GM19240 (cell line): Measurements from ENCODE around the gene C3orf18.
A peak's percentile ranks its signal among the peaks of the same experiment; 100 is the strongest.

Source experiments
- DNase-seq: peaks from one replicate; pipeline ENCODE4 v3.0.0; 2011; ENCODE audit warnings: low spot score; ENCODE audit not compliant: insufficient read length

The C3orf18 gene

DNA sequence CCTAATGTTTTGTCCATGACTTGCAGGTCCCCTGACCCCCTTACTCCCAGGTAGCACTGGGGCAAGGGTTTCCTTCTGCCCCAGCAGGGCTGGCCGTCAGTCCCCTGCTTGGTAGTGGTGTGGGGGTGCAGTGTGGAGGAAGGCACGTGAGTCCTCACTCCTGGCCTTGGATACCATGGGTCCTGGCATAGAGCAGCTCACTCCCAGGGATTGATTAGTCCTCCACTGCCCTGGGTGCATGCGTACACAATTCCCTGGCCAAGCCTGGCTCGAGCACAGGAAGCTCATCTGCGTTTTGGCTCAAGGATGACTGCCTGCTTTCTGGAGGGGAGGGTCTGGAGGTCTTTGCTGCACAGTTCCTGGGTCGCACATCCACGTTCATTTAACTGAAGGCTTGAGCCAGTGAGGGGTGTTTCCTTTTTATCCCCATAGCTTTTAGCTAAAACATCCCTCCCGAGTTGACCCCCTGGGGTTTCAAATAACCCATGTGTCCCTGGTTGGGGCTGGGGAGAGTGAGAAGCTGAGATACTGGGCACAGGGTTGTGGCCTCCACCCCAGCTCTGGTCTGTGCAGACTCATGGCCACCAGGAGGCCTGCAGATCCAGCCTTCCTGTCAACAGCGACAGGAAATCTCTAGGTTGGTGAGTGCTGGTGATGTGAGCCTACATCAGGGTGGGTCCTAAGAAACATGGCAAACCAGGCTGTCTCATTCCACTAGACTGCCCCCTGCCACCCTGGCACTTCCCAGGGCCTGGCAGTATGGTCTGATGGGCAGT, 13.3 kb upstream of the C3orf18 start:
- DNase-seq = no peak

DNA sequence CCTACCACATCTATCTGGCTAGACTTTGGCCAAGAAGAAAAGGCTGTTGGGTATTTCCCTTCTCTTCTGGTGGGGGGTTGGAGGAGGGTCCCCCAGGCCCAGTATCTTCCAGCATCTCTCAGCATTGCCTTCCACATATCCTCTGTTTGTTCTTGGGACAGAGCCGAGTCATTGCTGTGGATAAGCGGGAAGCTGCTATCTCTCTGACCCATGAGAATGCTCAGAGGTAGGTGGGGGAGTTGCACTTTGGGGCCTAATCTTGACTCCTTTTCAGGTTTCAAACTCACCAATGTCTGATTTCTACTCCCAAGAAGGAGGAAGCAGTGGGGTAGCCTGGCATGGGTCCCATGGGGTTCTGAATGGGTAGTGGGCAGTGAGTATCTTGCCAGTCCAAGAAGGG, 9.8 kb upstream of the C3orf18 start:
- DNase-seq = no peak

DNA sequence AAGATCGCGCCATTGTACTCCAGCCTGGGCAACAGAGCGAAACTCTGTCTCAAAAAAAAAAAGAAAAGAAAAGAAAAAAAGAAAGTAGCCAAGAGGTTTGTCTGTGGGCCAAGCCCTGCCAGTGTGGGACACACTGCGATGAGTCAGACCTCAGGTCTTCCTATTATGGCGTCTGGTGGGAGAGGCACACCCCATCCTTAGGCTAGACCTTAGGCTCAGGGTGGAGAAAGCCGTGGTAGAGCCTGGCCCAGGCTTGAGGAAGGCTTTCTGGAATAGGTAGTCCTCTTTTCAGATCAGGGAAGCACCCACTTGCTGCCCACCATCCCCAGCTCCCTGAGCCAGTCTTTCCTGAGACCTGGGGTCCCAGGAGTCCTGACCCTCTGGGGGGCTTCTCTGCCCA, 7.8 kb upstream of the C3orf18 start:
- DNase-seq = no peak

DNA sequence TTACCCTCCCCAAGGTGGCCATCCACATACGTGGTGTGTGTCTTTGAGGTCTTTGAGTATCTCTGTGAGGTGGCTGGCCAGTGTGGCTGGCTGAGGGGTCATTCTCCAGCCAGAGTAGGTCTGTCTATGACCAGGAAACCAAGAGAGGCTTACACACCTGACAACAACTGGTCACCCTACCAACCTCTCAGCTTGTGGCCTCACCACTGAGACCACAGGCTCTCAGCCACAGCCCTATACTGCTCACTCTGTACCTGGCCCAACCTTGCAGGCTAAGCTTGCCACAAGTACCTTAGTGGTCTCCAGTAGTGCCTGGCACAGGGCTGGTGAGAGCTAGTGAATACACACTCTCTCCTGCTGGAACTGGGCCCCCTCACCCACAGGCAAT, 6.9 kb upstream of the C3orf18 start:
- no peak for DNase-seq

DNA sequence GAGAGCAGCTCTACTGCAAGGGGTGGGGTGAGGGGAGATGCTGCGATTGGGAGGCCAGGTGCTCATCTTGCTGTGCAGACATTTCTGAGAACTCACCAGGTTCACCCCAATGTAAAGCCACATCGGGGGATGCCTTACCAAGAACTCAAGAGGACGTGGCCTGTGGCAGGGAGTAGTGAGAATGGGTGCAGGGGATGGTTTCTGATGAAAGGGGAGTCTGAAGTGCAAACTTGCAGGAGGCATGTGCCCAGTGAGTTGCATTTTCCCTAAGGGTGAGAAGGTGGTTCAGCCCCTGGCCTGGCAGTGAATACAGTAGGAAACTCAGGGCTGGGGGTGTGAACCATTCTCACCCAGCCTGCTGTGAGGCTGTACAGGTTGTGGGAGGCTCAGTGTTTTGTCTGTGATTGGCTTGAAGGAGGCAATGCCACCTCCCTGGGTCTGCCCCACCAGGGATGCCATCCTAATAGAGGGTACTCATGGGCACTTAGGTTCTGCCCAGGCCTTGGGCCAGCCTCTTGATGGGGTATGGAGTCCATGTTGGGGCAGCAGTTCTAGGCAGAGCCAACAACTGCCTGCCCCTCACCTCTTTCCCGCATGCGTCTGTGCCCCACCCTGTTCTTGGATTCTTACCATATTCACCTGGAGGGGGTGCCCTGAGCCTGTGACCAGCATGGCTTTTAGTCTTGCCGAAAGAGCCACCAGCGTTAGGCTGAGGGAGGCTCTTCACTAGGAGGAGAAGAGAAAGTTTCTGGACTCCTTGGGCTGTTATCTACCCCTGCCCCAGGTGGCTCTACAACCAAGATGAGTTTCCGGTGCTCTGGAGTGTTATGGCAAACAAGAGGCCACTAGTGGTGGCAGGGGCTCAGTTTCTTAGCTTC, 6.3 kb upstream of the C3orf18 start:
- DNase-seq = no peak

DNA sequence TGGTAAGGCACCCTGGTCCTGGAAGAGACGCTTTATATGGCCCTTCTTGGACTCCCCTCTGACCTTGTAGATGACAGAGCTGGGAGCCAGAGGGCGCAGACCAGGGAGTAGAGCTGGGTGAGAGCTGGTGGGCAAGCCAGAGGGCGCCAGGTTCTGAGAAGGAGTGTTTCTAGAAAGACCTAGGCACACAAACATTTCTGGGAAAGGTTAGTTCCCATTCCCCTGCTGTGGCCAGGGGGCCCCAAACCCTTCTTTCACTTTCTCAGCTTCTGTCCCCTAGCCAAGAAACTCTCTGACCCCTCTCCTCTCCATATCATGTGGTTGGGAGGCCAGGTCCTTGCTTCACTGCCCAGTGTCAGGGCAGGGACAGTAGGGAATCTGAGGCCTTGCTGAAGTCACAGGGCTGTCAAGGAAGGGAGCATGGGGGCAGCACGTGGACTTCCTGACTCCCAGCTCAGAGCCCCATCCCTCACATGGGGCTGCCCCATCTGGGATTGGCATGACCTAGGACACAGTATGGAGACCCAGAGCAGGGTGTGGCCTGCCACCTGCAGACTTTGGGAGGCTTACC, 5.3 kb upstream of the C3orf18 start:
- DNase-seq = no peak

DNA sequence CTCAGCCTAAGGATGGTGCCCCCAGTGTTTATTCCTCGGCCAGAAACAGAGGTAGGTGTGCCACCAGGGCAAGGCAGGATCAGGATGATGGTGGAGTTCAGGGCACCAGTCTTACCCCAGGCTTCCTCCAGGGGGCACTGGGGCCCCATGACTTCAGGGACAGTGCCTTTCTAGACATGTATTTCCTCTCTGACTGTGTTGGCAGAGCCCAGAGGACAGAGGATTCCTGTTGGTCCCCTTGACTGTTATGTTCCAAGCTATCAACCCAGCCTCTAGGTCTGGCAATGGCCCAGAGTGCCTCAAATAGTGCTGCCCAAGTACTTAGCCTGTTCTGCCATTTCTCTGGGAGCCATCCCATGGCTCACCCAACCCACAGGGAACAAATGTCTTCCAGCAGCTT, 4.6 kb upstream of the C3orf18 start:
- DNase-seq = peak; percentile 69

DNA sequence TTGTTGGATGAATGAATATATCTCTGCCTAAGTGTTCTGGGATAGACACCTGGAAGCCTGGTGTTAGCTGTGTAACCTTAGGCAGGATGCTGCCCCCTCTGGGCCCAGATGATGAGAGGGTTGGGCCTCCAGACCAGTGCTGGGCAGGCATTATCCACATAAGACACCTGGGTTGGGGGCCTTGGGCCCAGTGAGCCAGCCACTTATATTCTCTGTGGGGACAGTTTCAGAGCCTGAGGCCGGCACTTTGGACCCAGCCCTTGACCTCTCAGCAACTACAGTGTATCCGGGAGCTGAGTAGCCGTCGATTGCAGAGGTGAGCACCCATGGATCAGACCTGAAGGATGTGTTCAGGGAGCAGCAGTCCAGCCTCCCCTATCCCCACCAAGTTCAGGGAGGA, 3.9 kb upstream of the C3orf18 start:
- DNase-seq = no peak

DNA sequence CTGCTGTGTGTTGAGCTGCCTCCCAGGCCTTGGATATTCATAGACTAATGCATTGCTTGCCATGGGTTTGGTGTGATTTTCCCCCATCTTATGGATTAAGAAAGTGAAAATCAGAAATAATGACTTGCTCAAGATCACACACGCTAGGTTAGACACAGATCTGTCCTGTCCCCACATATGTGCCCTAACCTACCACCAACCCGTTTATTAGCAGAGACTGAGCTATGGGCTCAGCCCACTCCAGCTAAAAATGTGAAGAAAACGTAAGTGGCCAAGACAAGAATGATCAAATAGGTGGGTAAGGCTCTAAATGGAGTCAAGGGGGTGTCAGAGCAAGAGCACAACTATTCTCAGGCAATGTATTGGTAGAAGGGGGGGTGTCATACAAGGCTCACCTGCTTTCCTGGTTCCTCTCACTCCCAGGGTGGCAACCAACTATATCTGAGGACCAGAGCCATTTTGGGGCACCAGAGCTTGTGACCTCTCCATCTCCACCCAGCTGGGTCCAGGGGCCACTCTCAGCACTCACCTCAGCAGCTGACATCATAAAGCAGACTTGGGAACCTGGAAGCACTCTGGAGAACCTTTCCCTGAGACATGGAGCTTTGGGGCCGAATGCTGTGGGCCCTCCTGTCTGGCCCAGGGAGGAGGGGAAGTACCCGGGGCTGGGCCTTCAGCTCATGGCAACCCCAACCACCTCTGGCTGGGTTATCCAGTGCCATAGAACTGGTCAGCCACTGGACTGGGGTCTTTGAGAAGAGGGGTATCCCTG, 3.1 kb upstream of the C3orf18 start:
- DNase-seq = no peak

DNA sequence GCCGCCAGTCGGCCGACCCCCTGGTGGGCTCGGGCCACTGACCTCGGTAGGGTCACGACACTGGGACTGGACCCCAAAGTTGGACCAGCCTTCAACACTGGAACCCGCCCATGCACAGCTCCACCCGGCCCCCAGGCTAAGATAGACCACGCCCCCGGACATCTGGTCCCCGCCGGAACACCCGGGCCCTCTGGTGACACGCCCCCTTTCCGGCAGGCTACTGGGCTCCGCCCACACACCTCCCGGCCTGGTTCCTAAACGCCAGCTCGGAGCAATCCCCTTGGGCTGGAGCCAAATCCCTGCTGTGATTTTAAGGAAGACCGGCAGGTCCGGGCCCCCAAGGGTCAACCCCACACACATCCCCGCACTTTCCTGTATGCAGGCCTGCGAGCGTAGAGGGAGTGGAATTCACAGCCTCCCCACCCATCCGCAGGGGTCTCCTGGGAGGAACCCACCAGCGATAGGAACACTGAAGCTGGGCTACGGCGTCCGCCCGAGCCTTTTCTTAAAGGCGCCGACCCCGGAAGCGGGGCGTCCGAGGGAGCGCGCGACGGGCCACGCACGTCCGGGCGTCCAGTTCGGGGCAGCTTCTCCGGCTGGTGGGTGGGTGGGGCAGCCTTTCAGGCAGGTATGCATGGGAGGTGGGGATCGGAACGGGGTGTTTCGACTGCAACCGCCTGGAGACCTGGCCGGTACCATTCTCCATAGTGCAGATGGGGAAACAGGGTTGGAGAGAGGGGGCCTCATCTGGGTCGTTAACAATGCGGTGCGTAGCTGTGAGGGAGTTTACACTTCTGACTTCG, 1.6 kb upstream of the C3orf18 start, which contains the start of gene HEMK1:
Gene HEMK1 (plus strand): TSS at position 576 of the 803 bp plus-strand sequence. CDS start 1,583 bp downstream, outside the sequence.
- DNase-seq = peak; percentile 92

DNA sequence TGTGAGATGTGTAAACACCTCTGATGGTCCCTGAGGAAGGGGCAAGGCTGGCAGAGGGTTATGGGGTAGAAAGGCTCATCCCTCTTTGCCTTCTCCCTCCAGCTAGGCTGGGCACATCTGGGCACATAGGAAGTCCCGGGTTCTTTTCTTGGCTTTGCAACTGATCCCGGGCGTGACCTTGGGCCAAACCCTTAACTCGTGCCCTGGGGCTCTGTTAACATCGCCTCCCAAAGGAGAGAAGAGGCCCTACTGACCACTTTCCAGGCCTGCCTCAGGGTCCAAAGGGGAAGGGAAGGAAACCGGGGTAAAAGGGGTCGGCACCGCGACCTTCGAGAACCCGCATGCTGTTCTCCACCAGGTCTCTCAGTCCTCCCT, 549 bp downstream of the C3orf18 start:
- no peak for DNase-seq

DNA sequence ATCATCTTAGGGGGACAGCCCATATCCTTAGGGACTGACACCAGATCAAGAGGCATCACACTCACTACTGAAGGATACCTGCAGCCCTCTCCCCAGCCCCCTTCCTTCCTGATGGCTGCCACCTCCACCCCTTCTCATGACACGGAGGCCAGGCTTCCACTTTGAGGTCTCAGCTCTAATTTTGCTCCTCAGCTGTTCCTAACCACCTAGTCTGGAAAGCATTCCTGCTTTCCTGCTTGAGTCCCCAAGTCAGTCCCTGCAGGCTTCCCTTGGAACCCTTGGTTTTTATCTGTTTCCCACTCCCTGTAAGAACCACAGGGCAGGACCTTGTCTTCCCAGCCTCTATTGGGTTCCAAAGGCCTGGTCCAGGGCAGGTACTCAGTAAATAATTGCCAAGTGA, 3.2 kb downstream of the C3orf18 start:
- no peak for DNase-seq

DNA sequence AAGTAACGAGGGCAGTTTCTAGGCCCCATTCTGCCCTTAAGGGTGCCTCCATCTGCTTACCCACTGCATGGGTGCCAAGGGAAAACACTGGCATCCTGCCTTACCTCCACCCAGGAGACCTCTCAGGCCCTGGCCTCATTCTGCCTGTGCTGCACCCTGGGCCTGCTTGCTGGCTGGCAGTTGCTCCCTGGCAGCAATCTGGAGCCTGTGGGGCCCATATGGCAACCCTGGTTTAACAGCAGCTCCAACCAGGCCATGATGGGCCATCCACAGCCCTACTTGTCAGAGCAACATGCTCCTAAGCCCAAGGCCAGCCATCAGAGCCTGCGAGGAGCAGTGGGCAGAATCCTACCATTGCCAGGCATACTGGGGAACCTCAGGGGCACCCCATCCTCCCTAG, 3.7 kb downstream of the C3orf18 start:
- no peak for DNase-seq

DNA sequence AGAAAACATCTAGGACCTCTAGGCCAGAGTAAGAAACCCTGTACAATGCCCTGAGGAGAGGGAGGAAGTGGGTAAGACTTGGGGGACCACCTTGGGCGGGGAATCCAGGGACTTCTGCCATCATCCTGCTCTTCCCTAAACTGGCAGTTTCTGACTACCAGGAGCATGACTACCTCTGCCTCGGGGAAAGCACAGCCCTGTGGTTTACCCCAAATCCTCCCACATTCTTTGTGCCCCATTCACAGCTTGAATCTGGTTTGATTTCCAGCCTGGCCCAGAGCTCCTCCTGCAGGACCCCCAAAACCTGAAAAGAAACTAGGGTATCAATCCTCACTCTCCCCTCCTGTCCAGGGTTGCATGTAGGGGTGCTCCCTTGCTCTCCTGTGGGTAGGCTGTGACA, 4.7 kb downstream of the C3orf18 start:
- DNase-seq = no peak

DNA sequence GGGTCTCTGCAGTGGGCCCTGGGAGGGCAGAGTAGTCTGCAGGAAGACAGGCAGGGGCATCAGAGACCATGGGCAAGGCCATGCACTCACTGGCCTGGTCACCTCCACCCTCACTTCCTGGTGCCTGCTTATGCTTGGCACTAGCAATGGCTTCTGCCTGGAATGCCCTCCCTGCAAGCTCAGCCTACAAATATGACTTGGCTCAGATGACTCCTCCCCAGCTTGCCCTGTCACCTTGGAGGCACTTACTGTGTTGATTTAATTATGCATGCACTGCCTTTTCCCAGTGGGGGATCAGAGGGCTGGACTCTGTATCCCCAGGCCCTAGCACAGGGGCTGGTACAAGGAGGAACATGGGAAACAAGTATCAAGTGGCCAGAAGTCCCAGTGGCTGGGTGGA, 7.8 kb downstream of the C3orf18 start:
- no peak for DNase-seq

DNA sequence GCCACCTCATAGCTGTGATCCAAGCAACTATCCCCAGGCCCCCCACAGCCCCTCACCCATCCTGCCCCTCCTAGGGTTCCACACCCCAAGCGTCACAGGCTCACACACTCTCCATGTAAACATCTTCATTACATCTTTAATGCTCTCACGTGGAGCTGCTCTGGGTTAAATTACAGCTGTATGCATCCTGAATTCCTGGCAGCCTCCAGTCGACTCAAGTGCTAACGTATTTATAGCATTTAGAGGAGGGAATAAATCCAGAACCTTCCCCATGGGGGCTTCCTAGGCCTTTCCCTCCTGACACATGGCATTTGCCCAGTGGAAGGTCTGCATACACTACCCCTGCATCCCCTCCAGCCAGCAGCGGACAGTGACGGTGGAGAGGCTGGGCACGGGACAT, 9.6 kb downstream of the C3orf18 start:
- no peak for DNase-seq

DNA sequence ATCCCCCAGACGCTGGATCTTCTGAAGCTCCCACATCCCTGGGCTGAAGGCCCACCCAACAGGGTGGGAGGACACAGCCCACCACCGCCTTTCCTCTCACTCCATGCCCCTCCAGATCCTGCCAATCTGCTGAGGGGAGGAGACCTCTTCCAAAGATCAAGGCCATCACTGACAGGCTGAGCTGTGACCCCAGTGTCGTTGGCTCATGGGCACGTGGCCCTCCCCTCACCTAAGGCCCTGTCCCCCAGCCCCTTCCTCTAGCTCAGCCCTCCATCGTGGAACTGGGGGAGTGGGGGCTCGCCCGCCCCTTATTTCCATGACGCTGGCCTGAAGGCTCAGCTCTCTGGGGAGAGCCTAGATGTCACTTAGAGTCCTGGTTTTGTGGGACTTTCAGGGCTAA, 10.4 kb downstream of the C3orf18 start:
- DNase-seq = no peak

DNA sequence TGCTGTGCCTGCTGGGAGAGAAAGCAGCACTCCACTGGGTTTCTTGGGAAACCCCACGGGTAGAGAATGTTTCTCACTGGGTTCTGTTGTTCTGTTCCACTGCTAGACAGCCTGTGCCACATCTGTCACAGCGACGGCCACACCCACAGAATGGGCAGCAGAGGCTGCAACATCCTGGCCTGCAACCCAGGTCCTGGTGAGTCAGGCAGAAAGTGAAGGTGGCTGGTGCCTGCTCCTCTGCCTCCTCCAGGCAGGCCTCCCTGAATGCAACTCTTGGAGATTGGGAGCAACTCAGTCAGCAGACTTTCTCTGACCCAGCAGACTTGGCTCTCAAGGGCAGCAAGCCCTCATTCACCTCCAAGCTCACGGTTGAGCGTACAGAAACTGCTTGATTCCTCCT, 13.0 kb downstream of the C3orf18 start:
- DNase-seq = no peak

DNA sequence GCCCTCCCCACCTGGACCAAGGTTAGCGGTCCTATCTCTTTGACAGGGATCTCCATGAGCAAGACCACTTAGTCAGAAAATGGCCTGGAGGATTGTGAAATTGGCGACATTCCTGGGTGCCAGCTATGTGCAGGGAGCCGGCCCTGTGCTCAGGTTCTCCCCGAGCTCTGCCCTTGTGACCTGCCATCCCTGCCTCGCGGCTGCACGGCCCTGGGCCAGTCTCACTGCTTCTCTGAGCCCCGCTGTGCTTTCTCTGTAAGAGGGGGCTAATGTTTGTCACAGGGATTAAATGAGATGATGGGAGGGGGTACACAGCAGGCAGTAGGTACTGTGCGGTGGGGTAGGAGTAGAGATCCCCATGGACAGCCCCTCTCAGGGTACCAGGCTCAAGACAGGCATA, 14.9 kb downstream of the C3orf18 start:
- no peak for DNase-seq

DNA sequence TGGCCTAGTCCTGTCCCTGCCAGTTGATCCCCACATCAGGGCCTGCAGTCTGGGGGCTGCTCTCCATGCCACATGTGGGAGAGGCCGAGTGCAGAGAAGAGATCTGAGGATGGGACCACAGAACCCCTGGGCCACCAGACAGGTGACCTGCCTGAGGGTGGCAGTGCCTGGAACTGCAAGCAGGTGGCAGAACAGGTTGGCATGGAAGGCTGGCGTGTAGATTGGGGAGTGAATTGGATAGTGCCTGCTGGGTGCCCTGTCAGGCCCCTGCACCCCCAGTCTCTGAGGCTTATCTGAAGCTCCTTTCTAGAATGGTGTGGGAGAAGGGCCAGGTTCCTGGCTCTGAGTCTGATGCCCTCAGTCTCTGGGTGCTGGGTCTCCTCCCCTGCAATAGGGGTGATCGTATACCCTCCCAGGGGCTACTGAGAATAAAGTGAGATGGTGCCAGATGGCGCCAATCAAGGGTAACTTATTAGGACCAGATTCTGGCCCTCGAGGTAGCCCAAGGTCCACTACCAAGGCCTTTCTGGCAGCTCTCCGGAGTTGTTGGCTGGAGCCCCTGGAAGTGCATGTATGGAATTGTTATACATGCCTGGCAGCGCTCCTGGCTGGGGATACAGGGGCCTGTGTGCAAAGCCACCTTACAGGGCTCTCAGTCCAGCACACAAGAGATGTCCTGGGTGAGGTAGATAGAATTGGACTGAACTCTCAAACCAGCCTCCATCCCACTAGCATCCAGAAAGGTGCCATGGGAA, 15.7 kb downstream of the C3orf18 start:
- no peak for DNase-seq
